Caco-2 (cell line): Measurements from ENCODE around the gene PEX1. TPM values are rescaled to one million over a fixed set of nuclear protein-coding genes. Genes with fewer than 3 reads are reported as not detected.

Experiments used
- BruUV-seq: library from RNA; stranded (reverse); fragments of 400-500 nt; replicated peaks from 2 replicates; lab custom pipeline; 2021; lab: Mats Ljungman, UMichigan
- CTCF ChIA-PET: fragments of 300-600 bp; sonication (Branson Sonifier 250); formaldehyde crosslinking; loops from one replicate; lab custom pipeline; 2022; ENCODE audit warnings: antibody characterized with exemption; lab: Charles Lee
- POLR2A ChIA-PET: fragments of 300-600 bp; sonication (Branson Sonifier 250); formaldehyde crosslinking; loops from one replicate; lab custom pipeline; 2022; ENCODE audit warnings: antibody characterized with exemption; lab: Charles Lee
- DNase-seq, 2 experiments: peaks; one replicate each; pipeline versions ENCODE4 v3.0.0 to v3.0.0-alpha.2; 2020 to 2022
- H3K27me3 ChIP-seq: replicated peaks from 2 replicates; pipeline ENCODE4 v1.6.0; 2011; ENCODE audit warnings: low read length; ENCODE audit not compliant: control insufficient read depth, insufficient read depth
- H3K36me3 ChIP-seq: 2 replicates; pipeline ENCODE4 v1.5.1; 2011; ENCODE audit warnings: low read length; ENCODE audit not compliant: control insufficient read depth, insufficient read depth
- H3K4me1 ChIP-seq: fragments of 250-450 bp; sonication (Bioruptor Pico); 2 replicates; pipeline ENCODE4 v1.5.1; 2020; ENCODE audit warnings: mild to moderate bottlenecking
- H3K4me3 ChIP-seq: 2 replicates; pipeline ENCODE4 v1.5.1; 2011; ENCODE audit warnings: low read depth, mild to moderate bottlenecking, control low read depth, low read length
- H3K9me3 ChIP-seq: fragments of 250-450 bp; sonication (Bioruptor Pico); 2 replicates; pipeline ENCODE4 v1.5.1; 2020; ENCODE audit warnings: mild to moderate bottlenecking, moderate library complexity
- H3K27ac Mint-ChIP-seq: one replicate; pipeline ENCODE4 v1.8.0; 2022; ENCODE audit warnings: mixed read lengths; ENCODE audit not compliant: unreplicated experiment
- H3K27me3 Mint-ChIP-seq: one replicate; pipeline ENCODE4 v1.8.0; 2022; ENCODE audit warnings: mixed read lengths; ENCODE audit not compliant: insufficient read depth, unreplicated experiment
- H3K36me3 Mint-ChIP-seq: one replicate; pipeline ENCODE4 v1.8.0; 2022; ENCODE audit warnings: mild to moderate bottlenecking, mixed read lengths; ENCODE audit not compliant: insufficient read depth, unreplicated experiment
- H3K4me1 Mint-ChIP-seq: one replicate; pipeline ENCODE4 v1.8.0; 2022; ENCODE audit warnings: low read depth, mixed read lengths; ENCODE audit not compliant: unreplicated experiment
- H3K4me3 Mint-ChIP-seq: one replicate; pipeline ENCODE4 v1.8.0; 2022; ENCODE audit warnings: mild to moderate bottlenecking, moderate library complexity, mixed read lengths; ENCODE audit not compliant: unreplicated experiment
- H3K9me3 Mint-ChIP-seq: one replicate; pipeline ENCODE4 v1.8.0; 2022; ENCODE audit warnings: mixed read lengths; ENCODE audit not compliant: unreplicated experiment
- CTCF ChIP-seq, 2 experiments: fragments of 200-600 bp in 1 of 2; IDR thresholded peaks; 1 replicate in 1 of 2; 2 replicates in 1 of 2; pipeline versions ENCODE4 v1.5.1 to v1.8.0; 2011 to 2022; ENCODE audit warnings: antibody characterized with exemption in 1 of 2, control low read depth in 1 of 2, inconsistent platforms in 1 of 2, low read depth in 1 of 2, low read length in 1 of 2, mild to moderate bottlenecking in 1 of 2, moderate library complexity in 1 of 2; ENCODE audit not compliant: insufficient read depth in 1 of 2, severe bottlenecking in 1 of 2, unreplicated experiment in 1 of 2
- intact Hi-C: fragments of 100-400 bp; cut with micrococcal nuclease; formaldehyde crosslinking; loops from one replicate; pipeline ENCODE4 v1.10.0; 2022; ENCODE audit not compliant: unreplicated experiment
- total RNA-seq: library from RNA; stranded (reverse); gene quantifications from 2 replicates; pipeline ENCODE4 v1.2.3, GENCODE V29; 2022

The PEX1 gene
- total RNA-seq, 1 experiment from 2014 or later = 20.1 TPM

GRCh38 chr7:92504563-92504962 lies 23.8 kb downstream of the PEX1 start:
- Histone ChIP-seq H3K4me3 (no peak overlapping the region), H3K27me3 (no peaks in the 10 kb centered on the region), H3K4me1 (no peaks in the 10 kb centered on the region), H3K9me3 (no peaks in the 10 kb centered on the region), H3K36me3 (peaks cover 3% of the 10 kb centered on the region; the same call in 1 of the 2 replicates)
- H3K36me3 Mint-ChIP-seq = peaks cover 29% of the 10 kb centered on the region
- BruUV-seq = no TSS peak
- CTCF ChIA-PET = no interaction called here
- POLR2A ChIA-PET = no interaction called here
- H3K4me1 Mint-ChIP-seq = no peaks in the 10 kb centered on the region
- H3K27me3 Mint-ChIP-seq = no peaks in the 10 kb centered on the region
- intact Hi-C loops = no loop called here
- no peak overlapping the region for H3K4me3 Mint-ChIP-seq
- no peak for DNase-seq
- H3K27ac Mint-ChIP-seq = no peak overlapping the region
- no peaks in the 10 kb centered on the region for H3K9me3 Mint-ChIP-seq
- no peak for TF ChIP-seq CTCF (IDR thresholded peaks at IDR 0.05; ENCODE audit: insufficient read depth in 1 of 2, low read depth in 1 of 2, low read length in 1 of 2, severe bottlenecking in 1 of 2, unreplicated experiment in 1 of 2)

GRCh38 chr7:92503767-92504166 lies 24.6 kb downstream of the PEX1 start:
- H3K4me3 ChIP-seq = no peak overlapping the region
- H3K4me3 Mint-ChIP-seq = no peak overlapping the region
- H3K27ac Mint-ChIP-seq = no peak overlapping the region
- no peaks in the 10 kb centered on the region for H3K27me3 Mint-ChIP-seq
- BruUV-seq = no TSS peak
- POLR2A ChIA-PET = no interaction called here
- no peak for TF ChIP-seq CTCF (IDR thresholded peaks at IDR 0.05; ENCODE audit: insufficient read depth in 1 of 2, low read depth in 1 of 2, low read length in 1 of 2, severe bottlenecking in 1 of 2, unreplicated experiment in 1 of 2)
- peaks cover 32% of the 10 kb centered on the region for H3K36me3 Mint-ChIP-seq
- no peaks in the 10 kb centered on the region for H3K9me3 ChIP-seq
- intact Hi-C loops = no loop called here
- H3K4me1 ChIP-seq = no peaks in the 10 kb centered on the region
- no peaks in the 10 kb centered on the region for H3K27me3 ChIP-seq
- H3K9me3 Mint-ChIP-seq = no peaks in the 10 kb centered on the region
- H3K4me1 Mint-ChIP-seq = no peaks in the 10 kb centered on the region
- peaks cover 3% of the 10 kb centered on the region; the same call in 1 of the 2 replicates for H3K36me3 ChIP-seq
- CTCF ChIA-PET = no interaction called here
- no peak for DNase-seq

GRCh38 chr7:92498557-92498956 lies 29.8 kb downstream of the PEX1 start:
- H3K36me3 Mint-ChIP-seq = peaks cover 25% of the 10 kb centered on the region
- no peak overlapping the region for H3K27ac Mint-ChIP-seq
- Histone ChIP-seq H3K4me3 (no peak overlapping the region), H3K27me3 (no peaks in the 10 kb centered on the region), H3K9me3 (no peaks in the 10 kb centered on the region), H3K36me3 (peaks cover 3% of the 10 kb centered on the region; the same call in 1 of the 2 replicates), H3K4me1 (no peaks in the 10 kb centered on the region)
- intact Hi-C loops = no loop called here
- H3K4me3 Mint-ChIP-seq = no peak overlapping the region
- no peaks in the 10 kb centered on the region for H3K27me3 Mint-ChIP-seq
- ChIA-PET POLR2A (no interaction called here), CTCF (interaction anchor here (1.2 kb wide), 1 partner anchor 30 kb away, joined by 7 read pairs; the partner anchor contains the start of gene RBM48)
- BruUV-seq = no TSS peak
- no peaks in the 10 kb centered on the region for H3K9me3 Mint-ChIP-seq
- DNase-seq = no peak
- no peaks in the 10 kb centered on the region for H3K4me1 Mint-ChIP-seq
- no peak for TF ChIP-seq CTCF (IDR thresholded peaks at IDR 0.05; ENCODE audit: insufficient read depth in 1 of 2, low read depth in 1 of 2, low read length in 1 of 2, severe bottlenecking in 1 of 2, unreplicated experiment in 1 of 2)
